ENCODE results near the gene NET1.

- no peak for TF ChIP-seq EZH2 (IDR thresholded peaks at IDR 0.05; ENCODE audit: insufficient read depth, poor library complexity, severe bottlenecking)
- no peak for TF ChIP-seq EZH2phosphoT487 (IDR thresholded peaks at IDR 0.05; ENCODE audit: insufficient read depth, low read depth)
These were observed 17.2 kb upstream of the NET1 start for GRCh38 chr10:5395168-5395567.

All from GM23248 (cell line).